ENCODE results near the gene SOX18.

SOX18 gene

GRCh38 chr20:64036346-64037198, 12.9 kb downstream of the SOX18 start:
- no peak for DNase-seq

- DNase-seq = no peak
Observed at GRCh38 chr20:64035933-64036345, 13.5 kb downstream of the SOX18 start, which contains the start of gene C20orf204. Gene C20orf204 (plus strand): TSS chr20:64036182. CDS start chr20:64036324, 142 bp downstream.

- DNase-seq = peak; percentile 50
Observed at GRCh38 chr20:64035066-64035932, 14.1 kb downstream of the SOX18 start.

- no peak for DNase-seq
Observed at GRCh38 chr20:64033981-64034493, 15.4 kb downstream of the SOX18 start.

- no peak for DNase-seq
Observed at GRCh38 chr20:64032706-64033624, 16.5 kb downstream of the SOX18 start.

- DNase-seq = no peak
Observed at GRCh38 chr20:64031822-64032314, 17.6 kb downstream of the SOX18 start.

- no peak for DNase-seq
Observed at GRCh38 chr20:64030371-64031134, 18.9 kb downstream of the SOX18 start.

GRCh38 chr20:64029293-64030117, 19.9 kb downstream of the SOX18 start:
- no peak for DNase-seq

GRCh38 chr20:64027981-64028685, 21.3 kb downstream of the SOX18 start:
- DNase-seq = no peak

GRCh38 chr20:64025826-64026412, 23.5 kb downstream of the SOX18 start:
- no peak for DNase-seq

GRCh38 chr20:64025101-64025825, 24.2 kb downstream of the SOX18 start:
- DNase-seq = no peak

- DNase-seq = no peak
Observed at GRCh38 chr20:64024141-64024990, 25.1 kb downstream of the SOX18 start.

- DNase-seq = no peak
Observed at GRCh38 chr20:64023361-64024140, 25.9 kb downstream of the SOX18 start.

- no peak for DNase-seq
Observed at GRCh38 chr20:64022671-64023360, 26.6 kb downstream of the SOX18 start.

GRCh38 chr20:64021124-64021975, 28.1 kb downstream of the SOX18 start:
- no peak for DNase-seq
